Keratinocyte (primary cell): ENCODE measurements around the gene SAMD11. TPM values are rescaled to one million over a fixed set of nuclear protein-coding genes. Genes with fewer than 3 reads are reported as not detected.

ENCODE experiments used
- DNase-seq: peaks from one replicate; pipeline ENCODE4 v3.0.0-alpha.2; 2011; ENCODE audit warnings: low read depth, missing footprints, low spot score
- FAIRE-seq: peaks from 2 replicates; lab custom pipeline; 2011; peaks lifted over from hg19 to GRCh38; lab: Jason Lieb, UNC
- H2AFZ ChIP-seq: 2 replicates; pipeline ENCODE4 v1.6.0; 2012; ENCODE audit warnings: low read length, control low read depth, inconsistent platforms; ENCODE audit not compliant: control insufficient read depth
- H3K27ac ChIP-seq: 2 replicates; pipeline ENCODE4 v1.5.1; 2011; ENCODE audit warnings: low read length; ENCODE audit not compliant: control insufficient read depth, insufficient read depth
- H3K27me3 ChIP-seq: 3 replicates; pipeline ENCODE4 v1.6.0; 2011; ENCODE audit warnings: low read length; ENCODE audit not compliant: control insufficient read depth, insufficient read depth; ENCODE audit errors: extremely low read depth
- H3K36me3 ChIP-seq, 2 experiments: 2 replicates in 1 of 2; 3 replicates in 1 of 2; pipeline ENCODE4 v1.5.1; 2011; ENCODE audit warnings: low read length in 2 of 2, mild to moderate bottlenecking in 1 of 2; ENCODE audit not compliant: control insufficient read depth in 2 of 2, insufficient read depth in 2 of 2; ENCODE audit errors: extremely low read depth in 1 of 2
- H3K4me1 ChIP-seq: 3 replicates; pipeline ENCODE4 v1.5.1; 2011; ENCODE audit warnings: low read length; ENCODE audit not compliant: control insufficient read depth, insufficient read depth; ENCODE audit errors: extremely low read depth
- H3K4me2 ChIP-seq: 3 replicates; pipeline ENCODE4 v1.6.0; 2011; ENCODE audit warnings: low read depth, low read length; ENCODE audit not compliant: control insufficient read depth, insufficient read depth; ENCODE audit errors: extremely low read depth
- H3K4me3 ChIP-seq, 3 experiments: fragments of 200-600 bp in 1 of 3; sonication (generic) in 1 of 3; 2 replicates in 2 of 3; 3 replicates in 1 of 3; pipeline ENCODE4 v1.5.1; 2011 to 2016; ENCODE audit warnings: low read length in 3 of 3, mild to moderate bottlenecking in 3 of 3, control low read depth in 2 of 3, inconsistent platforms in 1 of 3, low read depth in 1 of 3, mixed read lengths in 1 of 3, mixed run types in 1 of 3, moderate library complexity in 1 of 3; ENCODE audit not compliant: control insufficient read depth in 2 of 3, insufficient read depth in 2 of 3; ENCODE audit errors: extremely low read depth in 1 of 3
- H3K79me2 ChIP-seq: 2 replicates; pipeline ENCODE4 v1.6.0; 2012; ENCODE audit warnings: low read length; ENCODE audit not compliant: control insufficient read depth, insufficient read depth
- H3K9ac ChIP-seq: 3 replicates; pipeline ENCODE4 v1.6.0; 2011; ENCODE audit warnings: low read length; ENCODE audit not compliant: control insufficient read depth, insufficient read depth; ENCODE audit errors: extremely low read depth
- H3K9me1 ChIP-seq: 3 replicates; pipeline ENCODE4 v1.6.0; 2011; ENCODE audit warnings: low read length; ENCODE audit not compliant: control insufficient read depth, insufficient read depth; ENCODE audit errors: extremely low read depth
- H3K9me3 ChIP-seq: 2 replicates; pipeline ENCODE4 v1.5.1; 2012; ENCODE audit warnings: low read depth, low read length; ENCODE audit not compliant: control insufficient read depth
- H4K20me1 ChIP-seq: 3 replicates; pipeline ENCODE4 v1.6.0; 2011; ENCODE audit warnings: low read length; ENCODE audit not compliant: control insufficient read depth, insufficient read depth; ENCODE audit errors: extremely low read depth
- CTCF ChIP-seq, 3 experiments: IDR thresholded peaks in 1 of 3; conservative IDR thresholded peaks in 1 of 3; optimal IDR thresholded peaks in 1 of 3; 2 replicates in 2 of 3; 3 replicates in 1 of 3; pipeline versions ENCODE3 to v1.5.1; 2011; ENCODE audit warnings: low read length in 3 of 3, mild to moderate bottlenecking in 3 of 3, moderate library complexity in 2 of 3, control low read depth in 1 of 3, inconsistent platforms in 1 of 3; ENCODE audit not compliant: insufficient read depth in 2 of 3; ENCODE audit errors: extremely low read depth in 1 of 3
- EZH2 ChIP-seq: IDR thresholded peaks from one replicate; pipeline ENCODE4 v1.6.1; 2012; ENCODE audit warnings: inconsistent platforms, mild to moderate bottlenecking, low read length, moderate library complexity
- dilution Hi-C: fragments of 300-500 bp; cut with MboI; formaldehyde crosslinking; loops from one replicate; pipeline ENCODE4 v1.7.0; 2020; ENCODE audit warnings: low sequenced_read_pairs; ENCODE audit not compliant: extremely low pct_ligation_motif_present
- polyA plus RNA-seq, 5 experiments: library from polyadenylated mRNA; depleted of rRNA in 3 of 5; stranded (reverse) in 3 of 5; stranded (forward) in 1 of 5; unstranded in 1 of 5; fragments of >200 nt; gene quantifications; 1 replicate in 1 of 5; 2 replicates in 3 of 5; 3 replicates in 1 of 5; pipeline versions ENCODE4 v1.2.1 to v1.2.3, GENCODE V29; 2011 to 2012; ENCODE audit warnings: missing spikeins in 2 of 5, low read depth in 1 of 5, low replicate concordance in 1 of 5

SAMD11 gene
- polyA plus RNA-seq, 1 donor (not counting 4 experiments of a cell fraction or from before 2014, with no cell fraction given): not detected

- Histone ChIP-seq H3K27me3 (no peaks in the 10 kb centered on the region), H3K27ac (peak overlapping the region; percentile 96), H3K9me3 (no peaks in the 10 kb centered on the region), H3K9me1 (no peaks in the 10 kb centered on the region), H3K9ac (peak overlapping the region; percentile 97), H3K36me3 (peaks cover 0 to 7% of the 10 kb centered on the region in 2 experiments), H4K20me1 (no peaks in the 10 kb centered on the region), H3K79me2 (no peaks in the 10 kb centered on the region), H3K4me3 (peak overlapping the region; percentile 70 to 85 (median 84)), H2AFZ (peak overlapping the region; percentile 75), H3K4me2 (peak overlapping the region; percentile 94), H3K4me1 (peaks cover 13% of the 10 kb centered on the region)
- no peak for DNase-seq
- TF ChIP-seq CTCF (optimal IDR thresholded peaks at IDR 0.05 in 1 of 3, IDR thresholded peaks at IDR 0.05 in 1 of 3, conservative IDR thresholded peaks at IDR 0.05 in 1 of 3; ENCODE audit: extremely low read depth in 1 of 3, insufficient read depth in 2 of 3, low read length in 3 of 3): no peak
- TF ChIP-seq EZH2: no peak
- no peak for FAIRE-seq
- dilution Hi-C loops: no loop called here
These were observed 43.1 kb downstream of the SAMD11 start for GRCh38 chr1:966704-967300.

GRCh38 chr1:967466-968343 lies 44.0 kb downstream of the SAMD11 start:
- FAIRE-seq: no peak
- Histone ChIP-seq H3K9me1 (no peaks in the 10 kb centered on the region), H3K79me2 (no peaks in the 10 kb centered on the region), H3K4me1 (peaks cover 13% of the 10 kb centered on the region), H3K36me3 (peaks cover 0 to 5% of the 10 kb centered on the region in 2 experiments), H3K27me3 (no peaks in the 10 kb centered on the region), H2AFZ (no peak overlapping the region), H3K4me3 (peak overlapping the region; percentile 63 to 84 (median 70)), H3K9me3 (no peaks in the 10 kb centered on the region), H3K4me2 (peak overlapping the region; percentile 94), H4K20me1 (no peaks in the 10 kb centered on the region), H3K27ac (peak overlapping the region; percentile 96), H3K9ac (peak overlapping the region; percentile 97)
- dilution Hi-C loops: no loop called here
- DNase-seq: no peak
- no peak for TF ChIP-seq EZH2
- TF ChIP-seq CTCF (optimal IDR thresholded peaks at IDR 0.05 in 1 of 3, IDR thresholded peaks at IDR 0.05 in 1 of 3, conservative IDR thresholded peaks at IDR 0.05 in 1 of 3; ENCODE audit: extremely low read depth in 1 of 3, insufficient read depth in 2 of 3, low read length in 3 of 3): no peak
